ENCODE measurements around the gene LTF.

Gene LTF

GRCh38 chr3:46460051-46460450 is 4.7 kb downstream of the LTF start:
- Histone ChIP-seq H3K4me3 (replicated peaks; ENCODE audit: insufficient read depth, low read length) (no peak overlapping the region), H3K27me3 (ENCODE audit: insufficient read depth, poor library complexity, severe bottlenecking) (peaks cover 2% of the 10 kb centered on the region), H3K27ac (replicated peaks) (no peak overlapping the region)
- no peak for DNase-seq (ENCODE audit: low read depth in 1 of 2, low spot score in 1 of 2)
- TF ChIP-seq REST (IDR thresholded peaks at IDR 0.05; ENCODE audit: insufficient replicate concordance, low read depth) (no peak), SPI1 (IDR thresholded peaks at IDR 0.05; ENCODE audit: borderline replicate concordance, low read depth) (no peak), CTCF (IDR thresholded peaks at IDR 0.05; ENCODE audit: insufficient read depth, low read length) (no peak), POLR2AphosphoS5 (IDR thresholded peaks at IDR 0.05; ENCODE audit: low read depth) (no peak), GABPA (IDR thresholded peaks at IDR 0.05; ENCODE audit: low read depth) (no peak)

GRCh38 chr3:46456118-46456517 is 8.6 kb downstream of the LTF start:
- no peak for DNase-seq (ENCODE audit: low read depth in 1 of 2, low spot score in 1 of 2)
- no peak overlapping the region for H3K4me3 ChIP-seq (replicated peaks; ENCODE audit: insufficient read depth, low read length)
- TF ChIP-seq REST (IDR thresholded peaks at IDR 0.05; ENCODE audit: insufficient replicate concordance, low read depth) (no peak), POLR2AphosphoS5 (IDR thresholded peaks at IDR 0.05; ENCODE audit: low read depth) (no peak), CTCF (IDR thresholded peaks at IDR 0.05; ENCODE audit: insufficient read depth, low read length) (no peak), SPI1 (IDR thresholded peaks at IDR 0.05; ENCODE audit: borderline replicate concordance, low read depth) (no peak), GABPA (IDR thresholded peaks at IDR 0.05; ENCODE audit: low read depth) (no peak)
- H3K27ac ChIP-seq (replicated peaks), result no peak overlapping the region
- H3K27me3 ChIP-seq (ENCODE audit: insufficient read depth, poor library complexity, severe bottlenecking), result no peaks in the 10 kb centered on the region

GRCh38 chr3:46455231-46456115 is 9.2 kb downstream of the LTF start:
- H3K27ac ChIP-seq (replicated peaks), result no peak overlapping the region
- no peak for DNase-seq (ENCODE audit: low read depth in 1 of 2, low spot score in 1 of 2)
- no peaks in the 10 kb centered on the region for H3K27me3 ChIP-seq (ENCODE audit: insufficient read depth, poor library complexity, severe bottlenecking)
- TF ChIP-seq POLR2AphosphoS5 (IDR thresholded peaks at IDR 0.05; ENCODE audit: low read depth) (no peak), GABPA (IDR thresholded peaks at IDR 0.05; ENCODE audit: low read depth) (no peak), SPI1 (IDR thresholded peaks at IDR 0.05; ENCODE audit: borderline replicate concordance, low read depth) (no peak), REST (IDR thresholded peaks at IDR 0.05; ENCODE audit: insufficient replicate concordance, low read depth) (no peak), CTCF (IDR thresholded peaks at IDR 0.05; ENCODE audit: insufficient read depth, low read length) (no peak)
- no peak overlapping the region for H3K4me3 ChIP-seq (replicated peaks; ENCODE audit: insufficient read depth, low read length)

All from HL-60 (cell line).